HTR-8/SVneo (cell line): ENCODE results near the gene ABL2.

Experiments
- DNase-seq: peaks from one replicate; pipeline ENCODE4 v3.0.0; 2011; ENCODE audit warnings: low spot score, mixed read lengths; ENCODE audit not compliant: insufficient read length
- FAIRE-seq: peaks from 2 replicates; lab custom pipeline; 2011; peaks lifted over from hg19 to GRCh38; lab: Jason Lieb, UNC

ABL2 gene

DNA sequence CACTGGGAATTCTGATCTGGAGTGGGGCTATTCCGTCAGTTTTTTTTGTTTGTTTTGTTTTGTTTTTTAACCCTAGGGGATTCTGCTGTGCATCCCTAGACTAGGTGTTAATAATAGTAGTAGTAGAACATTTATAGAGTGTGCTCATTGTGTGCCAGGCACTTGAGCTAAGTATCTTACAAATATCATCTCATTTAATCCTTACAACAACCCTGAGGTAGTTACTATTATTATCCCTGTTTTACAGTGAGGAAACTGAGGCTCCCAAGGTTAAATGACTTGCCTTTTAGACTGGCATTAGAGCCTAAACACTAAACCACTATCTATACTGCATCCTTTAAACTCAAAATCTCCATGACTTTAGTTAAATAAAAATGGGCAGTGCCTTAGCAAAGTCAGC is 125.5 kb downstream of the ABL2 start:
- FAIRE-seq: no peak
- no peak for DNase-seq

- FAIRE-seq (no peak), DNase-seq (no peak)
These were observed 127.9 kb downstream of the ABL2 start for GRCh38 chr1:179101566-179101965.

GRCh38 chr1:179099891-179100290 is 129.6 kb downstream of the ABL2 start:
- FAIRE-seq (no peak), DNase-seq (no peak)

GRCh38 chr1:179095924-179096323 is 133.6 kb downstream of the ABL2 start:
- DNase-seq: no peak
- FAIRE-seq: no peak

- DNase-seq (no peak), FAIRE-seq (no peak)
These were observed 134.1 kb downstream of the ABL2 start for GRCh38 chr1:179095377-179095776.

DNA sequence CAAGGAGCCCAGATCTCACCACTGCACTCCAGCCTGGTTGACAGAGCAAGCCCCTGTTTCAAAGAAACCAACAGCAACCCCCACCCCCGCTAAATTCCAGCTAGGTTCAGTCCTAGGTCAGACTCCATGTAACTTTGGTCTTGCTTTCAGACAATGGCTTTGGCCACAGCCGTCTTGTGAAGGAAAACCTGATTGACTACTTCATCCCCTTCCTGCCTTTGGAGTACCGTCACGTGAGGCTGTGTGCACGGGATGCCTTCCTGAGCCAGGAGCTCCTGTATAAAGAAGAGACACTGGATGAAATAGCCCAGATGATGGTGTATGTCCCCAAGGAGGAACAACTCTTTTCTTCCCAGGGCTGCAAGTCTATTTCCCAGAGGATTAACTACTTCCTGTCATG is 134.7 kb downstream of the ABL2 start:
- no peak for FAIRE-seq
- DNase-seq: no peak

GRCh38 chr1:179092896-179093461 is 136.5 kb downstream of the ABL2 start:
- FAIRE-seq (no peak), DNase-seq (no peak)

- no peak for FAIRE-seq
- no peak for DNase-seq
These were observed 137.7 kb downstream of the ABL2 start for GRCh38 chr1:179091691-179092165.

GRCh38 chr1:179090923-179091322 is 138.6 kb downstream of the ABL2 start:
- FAIRE-seq: no peak
- no peak for DNase-seq

GRCh38 chr1:179090522-179090921 is 139.0 kb downstream of the ABL2 start:
- FAIRE-seq (no peak), DNase-seq (no peak)

DNA sequence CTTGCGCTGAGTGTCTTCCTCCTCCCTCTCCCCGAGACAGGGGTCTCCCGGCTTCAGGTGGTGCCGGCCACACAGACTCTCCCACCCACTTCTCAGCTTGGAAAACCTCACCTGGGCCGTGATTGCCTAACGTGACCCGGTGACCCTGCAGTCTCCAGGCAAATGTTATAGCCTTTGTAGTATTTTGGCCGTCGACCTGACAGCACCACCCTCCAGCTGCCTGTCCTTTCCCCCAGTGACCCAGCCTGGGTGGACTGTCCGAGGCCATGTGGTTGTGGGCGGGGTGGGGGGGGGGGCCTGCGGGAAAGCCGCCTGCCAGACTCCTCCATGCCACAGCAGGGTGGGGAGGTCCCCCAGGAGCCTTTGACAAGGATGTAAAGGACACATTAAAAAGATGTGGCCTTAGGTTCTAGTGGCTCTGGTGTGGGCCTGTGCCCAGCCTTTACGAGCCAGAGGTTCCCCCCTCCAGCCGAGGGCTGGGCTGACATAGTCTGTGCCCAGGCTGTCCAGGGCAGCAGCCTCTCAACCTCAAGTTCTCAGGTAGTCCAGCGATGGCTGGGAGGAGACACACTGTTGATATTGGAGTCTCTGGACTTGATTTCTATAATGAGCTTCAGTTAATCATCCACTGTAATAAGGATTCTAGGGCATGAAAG is 139.5 kb downstream of the ABL2 start:
- FAIRE-seq (no peak), DNase-seq (no peak)

DNA sequence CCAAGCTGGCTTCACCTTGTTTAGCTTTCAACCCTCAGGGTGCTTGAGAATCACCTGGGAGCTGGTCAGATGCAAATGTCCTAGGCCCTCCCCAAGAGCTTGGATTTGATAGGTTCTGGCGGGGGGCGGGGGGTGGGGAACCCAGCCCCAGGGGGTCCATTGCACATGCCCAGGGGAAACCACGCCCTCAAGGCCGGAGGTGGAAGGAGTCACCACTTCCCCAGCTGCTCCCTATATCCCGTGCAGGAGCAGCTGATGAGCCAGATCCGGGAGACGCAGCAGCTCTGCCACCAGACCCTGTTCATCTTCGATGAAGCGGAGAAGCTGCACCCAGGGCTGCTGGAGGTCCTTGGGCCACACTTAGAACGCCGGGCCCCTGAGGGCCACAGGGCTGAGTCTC is 141.8 kb downstream of the ABL2 start:
- FAIRE-seq: no peak

DNA sequence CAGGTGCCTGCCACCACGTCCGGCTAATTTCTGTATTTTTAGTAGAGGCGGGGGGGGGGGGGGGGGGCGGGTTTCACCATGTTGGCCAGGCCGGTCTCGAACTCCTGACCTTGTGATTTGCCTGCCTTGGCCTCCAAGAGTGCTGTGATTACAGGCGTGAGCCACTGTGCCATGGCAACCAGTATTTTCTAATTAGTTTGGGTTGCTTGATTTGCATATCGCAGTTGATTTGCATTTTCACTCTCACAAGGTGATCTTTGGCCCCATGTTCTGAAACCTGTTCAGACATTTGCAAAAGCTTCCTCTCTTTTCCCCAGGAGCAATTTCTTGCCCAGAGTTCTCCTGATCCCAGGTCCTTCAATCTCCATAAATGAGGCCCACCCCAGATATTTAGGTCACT is 145.9 kb downstream of the ABL2 start:
- FAIRE-seq: no peak
- no peak for DNase-seq

More for the DNA sequence above, 141.8 kb downstream of the ABL2 start:
- no peak for DNase-seq

DNA sequence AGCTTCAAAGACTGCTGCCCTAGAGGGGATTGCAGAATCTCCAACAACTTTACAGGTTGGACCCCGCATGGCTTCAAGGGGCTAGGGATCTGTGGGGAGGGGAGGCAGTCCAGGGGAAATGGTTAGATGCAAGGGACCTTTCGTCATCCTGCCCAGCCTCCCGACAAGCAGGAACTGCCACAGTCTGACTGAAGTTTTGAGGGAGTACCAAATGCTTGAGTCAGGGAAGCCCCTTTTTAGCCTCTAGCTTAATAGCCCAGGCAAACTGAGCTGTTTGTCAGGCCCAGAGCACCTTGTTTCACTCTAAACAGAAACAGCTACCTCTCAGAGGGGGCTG is 146.5 kb downstream of the ABL2 start:
- FAIRE-seq: no peak
- DNase-seq: no peak

- DNase-seq (peak; percentile 46), FAIRE-seq (no peak)
These were observed 147.0 kb downstream of the ABL2 start for GRCh38 chr1:179082333-179082998.

DNA sequence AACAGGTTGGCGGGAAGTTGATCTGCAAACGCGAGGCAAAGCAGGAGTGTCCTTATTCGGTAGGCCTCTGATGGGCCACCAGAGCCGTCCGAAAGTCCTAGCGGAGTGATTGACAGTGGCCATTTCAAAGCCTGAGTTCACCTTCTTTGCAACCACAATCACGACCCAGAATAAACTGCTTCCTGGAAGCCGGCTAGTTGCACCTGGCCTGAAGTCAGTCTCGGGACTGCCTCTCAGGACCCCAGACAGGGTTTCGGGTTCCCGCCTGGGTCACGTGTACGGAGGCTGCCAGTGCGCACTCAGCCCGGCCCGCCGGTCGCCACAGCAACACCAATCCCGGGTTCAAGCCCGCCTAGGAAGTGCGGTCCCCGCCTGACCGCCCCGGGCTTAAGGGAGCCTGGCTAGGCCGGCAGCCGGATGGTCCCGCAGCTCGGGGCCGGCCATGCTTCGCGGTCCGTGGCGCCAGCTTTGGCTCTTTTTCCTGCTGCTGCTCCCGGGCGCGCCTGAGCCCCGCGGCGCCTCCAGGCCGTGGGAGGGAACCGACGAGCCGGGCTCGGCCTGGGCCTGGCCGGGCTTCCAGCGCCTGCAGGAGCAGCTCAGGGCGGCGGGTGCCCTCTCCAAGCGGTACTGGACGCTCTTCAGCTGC is 147.7 kb downstream of the ABL2 start, which contains the start of gene TOR3A:
Gene TOR3A, plus strand, starts transcription at position 384 of the 646 bp plus-strand sequence. Its CDS starts 59 bp downstream, at position 443.
- peak; percentile 94 for FAIRE-seq
- peak; percentile 95 for DNase-seq

- FAIRE-seq: no peak
- no peak for DNase-seq
These were observed 148.4 kb downstream of the ABL2 start for GRCh38 chr1:179080866-179081686.

- DNase-seq: peak; percentile 70
- no peak for FAIRE-seq
These were observed 150.2 kb downstream of the ABL2 start for GRCh38 chr1:179079113-179079761.

- DNase-seq: no peak
- FAIRE-seq: no peak
These were observed 152.1 kb downstream of the ABL2 start for GRCh38 chr1:179077396-179077795.

DNA sequence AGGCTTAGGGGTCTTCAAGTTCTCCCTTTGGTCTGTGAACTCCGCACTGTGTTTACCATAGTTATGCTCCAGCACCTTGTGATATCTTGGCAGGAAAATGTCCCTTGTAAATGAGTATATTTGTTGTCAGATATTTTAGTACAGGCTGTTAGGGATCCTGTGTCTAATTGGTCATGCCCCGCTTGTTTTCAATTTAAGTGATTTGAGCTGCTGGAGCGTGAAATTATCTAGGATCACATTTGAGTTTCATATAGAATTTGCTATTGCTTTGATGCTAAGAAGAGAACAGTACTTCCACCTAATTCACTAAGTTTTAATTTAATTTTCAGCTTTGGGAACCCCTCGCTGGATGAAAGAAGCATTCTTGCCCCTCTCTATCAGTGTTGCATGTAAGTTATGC is 163.0 kb downstream of the ABL2 start:
- no peak for DNase-seq
- FAIRE-seq: no peak
